Measurements from ENCODE around the gene TPCN1. TPM values are rescaled to one million over a fixed set of nuclear protein-coding genes. Genes with fewer than 3 reads are reported as not detected.

Gene TPCN1
- total RNA-seq, 1 donor from 2014 or later: 55.6 TPM

DNA sequence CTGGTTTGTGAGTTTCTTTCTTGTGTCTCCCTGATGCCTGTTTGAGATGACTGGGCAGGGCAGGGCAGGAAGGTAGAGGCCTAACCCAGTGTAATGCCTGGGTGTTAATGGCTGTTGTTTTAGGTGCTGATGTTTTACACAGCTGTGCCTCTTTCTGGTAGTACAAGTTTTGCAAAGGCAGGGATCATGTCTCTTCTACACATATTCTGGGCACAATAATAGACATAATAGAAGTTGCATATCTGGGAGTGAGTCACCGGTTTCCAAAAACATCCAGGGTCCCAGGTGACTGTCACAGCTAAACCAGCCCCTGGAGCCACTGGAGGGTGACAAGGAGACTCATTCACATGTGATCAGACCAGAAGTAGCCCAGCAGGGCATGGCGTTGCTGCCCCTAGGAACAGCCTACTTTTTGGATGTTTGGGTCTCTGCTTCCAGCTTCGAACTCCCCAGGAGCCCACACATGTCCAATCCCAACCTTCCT lies 18.1 kb downstream of the TPCN1 start:
- Mint-ChIP-seq H3K27me3 (no peaks in the 10 kb centered on the region), H3K9me3 (no peaks in the 10 kb centered on the region), H3K27ac (peak overlapping the region; percentile 100), H3K36me3 (peaks cover 18% of the 10 kb centered on the region), H3K4me1 (ENCODE audit: unreplicated experiment) (peaks cover 40% of the 10 kb centered on the region), H3K4me3 (peak overlapping the region; percentile 61)
- no peak for DNase-seq (ENCODE audit: extremely low spot score, unreplicated experiment)
- TF ChIP-seq, protein P1, sequence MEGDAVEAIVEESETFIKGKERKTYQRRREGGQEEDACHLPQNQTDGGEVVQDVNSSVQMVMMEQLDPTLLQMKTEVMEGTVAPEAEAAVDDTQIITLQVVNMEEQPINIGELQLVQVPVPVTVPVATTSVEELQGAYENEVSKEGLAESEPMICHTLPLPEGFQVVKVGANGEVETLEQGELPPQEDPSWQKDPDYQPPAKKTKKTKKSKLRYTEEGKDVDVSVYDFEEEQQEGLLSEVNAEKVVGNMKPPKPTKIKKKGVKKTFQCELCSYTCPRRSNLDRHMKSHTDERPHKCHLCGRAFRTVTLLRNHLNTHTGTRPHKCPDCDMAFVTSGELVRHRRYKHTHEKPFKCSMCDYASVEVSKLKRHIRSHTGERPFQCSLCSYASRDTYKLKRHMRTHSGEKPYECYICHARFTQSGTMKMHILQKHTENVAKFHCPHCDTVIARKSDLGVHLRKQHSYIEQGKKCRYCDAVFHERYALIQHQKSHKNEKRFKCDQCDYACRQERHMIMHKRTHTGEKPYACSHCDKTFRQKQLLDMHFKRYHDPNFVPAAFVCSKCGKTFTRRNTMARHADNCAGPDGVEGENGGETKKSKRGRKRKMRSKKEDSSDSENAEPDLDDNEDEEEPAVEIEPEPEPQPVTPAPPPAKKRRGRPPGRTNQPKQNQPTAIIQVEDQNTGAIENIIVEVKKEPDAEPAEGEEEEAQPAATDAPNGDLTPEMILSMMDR (conservative IDR thresholded peaks at IDR 0.05): no peak

DNA sequence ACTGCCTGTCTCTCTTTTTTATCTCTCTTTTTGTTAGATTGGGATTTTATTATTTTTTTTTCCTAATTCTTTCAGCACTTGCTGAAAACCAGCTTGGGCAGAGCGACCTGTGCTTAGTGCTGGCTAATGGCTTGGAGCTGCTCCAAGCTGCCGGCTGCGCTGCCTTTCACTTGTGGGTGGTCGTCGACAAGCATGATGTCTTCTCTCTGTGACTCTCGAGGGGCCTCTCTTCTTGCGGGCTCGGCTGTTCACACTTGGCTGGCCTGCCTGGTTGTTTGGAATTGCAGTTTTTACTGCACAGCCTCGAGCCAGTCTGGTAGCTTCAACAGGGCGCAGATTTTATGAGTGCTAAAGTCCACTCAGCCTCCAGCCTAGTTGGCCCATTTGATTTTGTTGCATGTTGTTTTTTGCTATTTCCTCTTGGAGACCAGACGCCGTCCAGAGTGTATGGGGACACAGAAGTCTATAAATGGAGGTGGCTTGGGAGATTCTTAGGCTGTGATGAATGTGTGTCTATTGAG lies 18.6 kb downstream of the TPCN1 start:
- Mint-ChIP-seq H3K27ac (peak overlapping the region; percentile 100), H3K36me3 (peaks cover 18% of the 10 kb centered on the region), H3K9me3 (no peaks in the 10 kb centered on the region), H3K4me3 (peak overlapping the region; percentile 61), H3K4me1 (ENCODE audit: unreplicated experiment) (peaks cover 42% of the 10 kb centered on the region), H3K27me3 (no peaks in the 10 kb centered on the region)
- TF ChIP-seq, protein P1 (conservative IDR thresholded peaks at IDR 0.05): no peak
- no peak for DNase-seq (ENCODE audit: extremely low spot score, unreplicated experiment)

DNA sequence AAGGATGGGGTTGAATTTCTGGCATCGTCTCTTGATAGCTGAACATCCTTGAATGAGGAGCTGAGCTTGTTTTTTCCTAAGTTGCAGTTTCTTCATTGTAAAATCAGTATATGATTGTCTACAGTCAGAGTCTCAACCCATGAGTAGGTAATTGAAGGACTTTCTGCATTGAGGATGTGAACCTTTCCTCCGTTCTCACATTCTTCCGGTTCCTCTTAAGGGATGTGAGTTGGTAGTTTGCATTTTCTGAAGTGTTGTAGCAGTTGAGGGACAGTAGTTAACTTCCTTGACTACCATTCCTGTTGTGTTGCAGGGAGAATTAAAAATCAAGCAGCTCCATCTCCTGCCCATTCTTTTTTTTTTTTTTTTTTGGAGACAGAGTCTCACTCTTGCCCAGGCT lies 19.1 kb downstream of the TPCN1 start:
- H3K4me3 Mint-ChIP-seq: peak overlapping the region; percentile 61
- H3K4me1 Mint-ChIP-seq (ENCODE audit: unreplicated experiment): peaks cover 40% of the 10 kb centered on the region
- DNase-seq (ENCODE audit: extremely low spot score, unreplicated experiment): no peak
- H3K9me3 Mint-ChIP-seq: no peaks in the 10 kb centered on the region
- H3K27me3 Mint-ChIP-seq: no peaks in the 10 kb centered on the region
- peaks cover 18% of the 10 kb centered on the region for H3K36me3 Mint-ChIP-seq
- H3K27ac Mint-ChIP-seq: peak overlapping the region; percentile 100
- TF ChIP-seq, protein P1 (conservative IDR thresholded peaks at IDR 0.05): no peak

DNA sequence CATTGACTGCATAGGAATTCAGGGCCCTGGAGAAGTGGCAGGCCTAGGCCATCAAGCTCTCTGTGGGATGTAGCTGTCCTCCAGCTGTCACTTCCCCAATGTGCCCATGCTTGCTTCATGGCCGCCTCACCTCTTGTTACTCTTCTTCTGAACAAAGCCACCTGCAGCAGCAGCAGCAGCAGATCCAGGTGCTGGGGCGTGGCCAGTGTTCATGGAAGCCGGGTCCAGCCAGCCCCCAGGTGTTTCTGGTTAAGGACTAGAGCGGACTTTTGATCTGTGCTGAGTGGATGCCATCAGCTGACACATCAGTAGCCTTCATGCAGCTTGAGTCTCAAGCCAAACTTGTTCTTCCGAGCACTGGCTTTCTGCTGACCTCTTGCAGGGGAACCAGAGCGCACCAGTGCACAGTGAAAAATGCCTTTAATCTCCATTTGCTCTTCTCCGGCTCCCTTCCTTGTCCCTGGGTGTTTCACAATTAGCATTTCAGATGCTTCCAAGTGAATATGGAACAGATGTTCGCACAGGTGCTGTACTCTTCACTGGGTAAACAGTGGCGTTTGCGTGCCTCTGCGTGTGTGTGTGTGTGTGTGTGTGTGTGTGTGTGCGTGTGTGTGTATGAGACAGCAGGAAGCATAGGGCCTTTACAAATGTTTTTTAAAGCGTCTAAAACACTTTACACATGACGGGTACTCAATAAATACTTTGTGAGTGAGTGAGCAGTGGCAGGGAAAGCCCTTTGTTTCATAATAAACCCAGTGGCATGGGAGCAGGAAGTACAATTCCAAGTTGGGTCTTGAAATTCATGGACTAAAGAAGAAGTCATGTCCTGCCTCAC lies 20.1 kb downstream of the TPCN1 start:
- peak overlapping the region; percentile 100 for H3K27ac Mint-ChIP-seq
- peak overlapping the region; percentile 73 for H3K4me3 Mint-ChIP-seq
- no peaks in the 10 kb centered on the region for H3K27me3 Mint-ChIP-seq
- H3K9me3 Mint-ChIP-seq: no peaks in the 10 kb centered on the region
- TF ChIP-seq, protein P1 (conservative IDR thresholded peaks at IDR 0.05): no peak
- peaks cover 13% of the 10 kb centered on the region for H3K36me3 Mint-ChIP-seq
- peaks cover 45% of the 10 kb centered on the region for H3K4me1 Mint-ChIP-seq (ENCODE audit: unreplicated experiment)
- DNase-seq (ENCODE audit: extremely low spot score, unreplicated experiment): no peak

DNA sequence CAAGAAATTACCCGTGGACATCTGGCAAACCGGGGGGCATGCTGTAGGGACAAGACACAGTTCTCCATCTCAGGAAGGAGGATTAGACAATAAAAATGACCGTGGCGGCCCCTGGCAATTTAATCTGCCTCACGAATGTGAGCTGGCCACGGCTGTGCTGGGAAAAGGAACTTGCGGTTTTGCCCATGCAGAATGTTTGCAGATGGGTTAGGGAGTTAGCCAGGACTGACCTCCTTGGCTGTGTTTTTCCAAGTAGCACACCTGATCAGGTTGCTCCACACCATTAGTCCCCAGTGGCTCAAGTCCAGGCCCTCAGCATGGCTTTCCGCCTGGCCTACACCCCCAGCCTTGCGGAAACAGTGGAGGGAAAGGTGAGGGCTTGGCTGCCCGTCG lies 20.8 kb downstream of the TPCN1 start:
- Mint-ChIP-seq H3K27ac (peak overlapping the region; percentile 100), H3K4me3 (peak overlapping the region; percentile 73), H3K27me3 (no peaks in the 10 kb centered on the region), H3K4me1 (ENCODE audit: unreplicated experiment) (peaks cover 50% of the 10 kb centered on the region), H3K36me3 (peaks cover 9% of the 10 kb centered on the region), H3K9me3 (no peaks in the 10 kb centered on the region)
- DNase-seq (ENCODE audit: extremely low spot score, unreplicated experiment): no peak
- TF ChIP-seq, protein P1 (conservative IDR thresholded peaks at IDR 0.05): no peak

Data from type B pancreatic cell (in vitro differentiated cells).